GM10266 (cell line): ENCODE data around the gene CD300H.

ENCODE experiments used
- DNase-seq: peaks from one replicate; pipeline ENCODE4 v3.0.0; 2012; ENCODE audit errors: extremely low spot score
- TF ChIP-seq, protein P1 (sequence below): IDR thresholded peaks from 2 replicates; pipeline ENCODE4 v1.5.1; 2012; ENCODE audit warnings: mild to moderate bottlenecking, low read depth; ENCODE audit not compliant: control insufficient read depth, insufficient read depth; ENCODE audit errors: missing control alignments

Gene CD300H

DNA sequence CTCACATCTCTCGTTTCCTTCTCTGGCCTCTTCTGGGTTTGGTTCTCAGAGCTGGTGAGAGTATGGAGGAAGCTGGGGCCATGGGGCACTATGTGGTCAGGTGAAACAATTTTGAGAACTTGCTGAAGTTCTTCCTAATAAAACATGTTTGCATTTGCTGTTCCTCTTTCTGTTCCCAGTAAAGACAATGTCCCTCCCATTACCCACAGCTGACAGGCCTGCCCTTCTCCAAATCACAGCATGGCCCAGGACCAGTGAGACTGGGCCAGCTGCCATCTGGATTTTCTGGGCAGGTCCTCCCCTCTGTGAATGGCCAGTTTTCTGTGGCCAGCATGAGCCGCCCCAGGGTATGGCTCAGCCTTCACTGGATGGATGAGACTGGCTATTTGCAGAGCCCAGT, at the start of gene CD300H:
TSS of gene CD300H (minus strand) at position 113 of the 400 bp plus-strand sequence.
- DNase-seq = no peak
- TF ChIP-seq, protein P1, sequence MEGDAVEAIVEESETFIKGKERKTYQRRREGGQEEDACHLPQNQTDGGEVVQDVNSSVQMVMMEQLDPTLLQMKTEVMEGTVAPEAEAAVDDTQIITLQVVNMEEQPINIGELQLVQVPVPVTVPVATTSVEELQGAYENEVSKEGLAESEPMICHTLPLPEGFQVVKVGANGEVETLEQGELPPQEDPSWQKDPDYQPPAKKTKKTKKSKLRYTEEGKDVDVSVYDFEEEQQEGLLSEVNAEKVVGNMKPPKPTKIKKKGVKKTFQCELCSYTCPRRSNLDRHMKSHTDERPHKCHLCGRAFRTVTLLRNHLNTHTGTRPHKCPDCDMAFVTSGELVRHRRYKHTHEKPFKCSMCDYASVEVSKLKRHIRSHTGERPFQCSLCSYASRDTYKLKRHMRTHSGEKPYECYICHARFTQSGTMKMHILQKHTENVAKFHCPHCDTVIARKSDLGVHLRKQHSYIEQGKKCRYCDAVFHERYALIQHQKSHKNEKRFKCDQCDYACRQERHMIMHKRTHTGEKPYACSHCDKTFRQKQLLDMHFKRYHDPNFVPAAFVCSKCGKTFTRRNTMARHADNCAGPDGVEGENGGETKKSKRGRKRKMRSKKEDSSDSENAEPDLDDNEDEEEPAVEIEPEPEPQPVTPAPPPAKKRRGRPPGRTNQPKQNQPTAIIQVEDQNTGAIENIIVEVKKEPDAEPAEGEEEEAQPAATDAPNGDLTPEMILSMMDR = no peak

DNA sequence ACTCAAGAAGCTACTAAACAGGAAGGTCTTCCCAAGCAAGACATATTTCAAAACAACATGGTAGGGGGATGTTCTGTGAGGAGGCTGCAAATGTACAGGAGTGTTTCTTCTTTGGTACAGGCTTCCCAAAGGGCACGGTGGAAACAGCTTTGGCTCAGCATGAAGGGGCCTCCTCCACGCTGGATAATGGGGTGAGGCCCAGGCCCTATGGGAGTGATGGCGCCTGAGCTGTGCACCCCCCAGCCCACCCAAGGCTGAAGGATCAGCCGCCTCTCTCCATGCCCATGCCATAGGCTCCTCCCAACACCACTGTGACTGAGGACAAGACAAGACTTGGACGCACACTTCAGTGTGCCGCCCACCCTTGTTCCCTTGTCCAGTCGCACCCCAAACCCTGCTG, 49.4 kb upstream of the CD300H start:
- DNase-seq = no peak
- TF ChIP-seq, protein P1 = no peak

DNA sequence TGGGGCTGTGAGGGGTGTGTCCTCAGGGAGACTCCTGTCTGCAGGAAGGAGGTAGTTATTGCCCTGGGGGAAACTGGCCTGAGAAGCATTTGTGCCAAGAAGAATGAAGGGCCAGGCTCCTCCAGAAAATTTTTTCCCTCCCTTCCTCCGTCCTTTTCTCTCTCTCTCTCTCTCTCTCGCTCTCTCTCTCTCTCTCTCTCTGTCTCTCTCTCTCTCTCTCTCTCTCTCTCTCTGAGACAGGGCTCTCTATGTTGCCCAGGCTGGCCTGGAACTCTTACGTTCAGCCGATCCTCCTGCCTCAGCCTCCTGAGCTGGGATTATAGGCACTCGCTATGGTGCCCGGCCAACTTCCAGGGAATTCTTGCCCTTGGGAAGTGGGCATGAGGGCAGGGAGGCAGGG, 44.7 kb upstream of the CD300H start:
- no peak for DNase-seq
- TF ChIP-seq, protein P1 = no peak

DNA sequence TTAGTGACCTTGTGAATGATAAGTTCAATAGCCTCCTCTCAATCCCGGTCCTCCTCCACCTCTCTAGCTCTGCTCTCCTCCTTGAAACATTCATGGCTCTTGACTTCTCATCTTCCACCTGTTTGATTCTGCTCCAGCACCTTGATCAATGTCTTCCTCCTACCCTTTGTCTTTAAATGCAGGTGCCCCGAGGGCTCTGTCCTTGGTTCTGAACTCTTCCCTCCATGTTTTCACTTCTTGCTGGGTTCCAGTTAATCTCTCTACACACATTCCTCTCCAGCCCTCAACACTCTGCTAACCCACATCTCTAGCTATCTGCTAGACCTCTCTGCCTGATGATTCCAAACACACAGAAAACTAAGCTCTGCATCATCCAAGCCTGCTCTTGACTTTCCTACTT, 42.8 kb upstream of the CD300H start:
- no peak for DNase-seq
- TF ChIP-seq, protein P1 = no peak

DNA sequence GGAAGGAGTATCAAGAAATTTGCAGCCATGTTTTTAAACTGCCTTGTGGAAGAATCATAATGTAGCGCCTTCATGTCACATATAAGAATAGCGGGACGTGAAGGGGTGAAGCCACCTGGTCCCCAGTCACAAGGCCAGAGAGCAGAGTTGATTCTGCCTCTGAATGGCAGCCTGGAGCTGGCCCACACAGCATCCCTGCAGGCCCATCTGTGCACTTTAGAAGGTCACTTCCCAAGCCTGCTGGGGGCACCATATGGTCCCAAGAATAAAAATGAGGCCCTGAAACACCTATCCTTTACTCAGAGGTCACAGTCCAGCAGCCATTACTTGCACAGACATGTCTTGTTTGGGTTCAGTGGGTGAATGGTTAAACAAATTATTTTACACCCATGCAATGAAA, 41.2 kb upstream of the CD300H start:
- TF ChIP-seq, protein P1 = no peak

DNA sequence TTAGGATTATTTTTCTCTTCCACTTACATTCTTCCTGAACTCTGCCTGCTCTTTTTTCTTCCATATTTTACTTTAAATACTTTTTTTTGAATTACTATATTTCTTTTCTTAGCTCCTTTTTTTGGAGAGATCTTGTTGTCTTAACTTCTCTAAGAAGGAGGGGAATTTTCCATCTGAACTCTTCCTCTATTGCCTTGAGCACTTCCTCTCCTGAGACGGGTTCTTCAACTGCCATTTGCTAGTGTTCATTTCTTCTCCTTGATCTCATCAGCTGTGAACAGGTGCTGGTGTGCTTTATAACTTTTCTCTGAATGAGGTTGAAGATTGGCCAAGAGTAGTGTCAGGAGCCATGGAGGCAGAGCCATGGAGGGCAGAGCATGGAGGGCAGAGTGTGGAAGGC, 39.9 kb upstream of the CD300H start:
- TF ChIP-seq, protein P1 = no peak
- no peak for DNase-seq

More for the DNA sequence above, 41.2 kb upstream of the CD300H start:
- DNase-seq = no peak

DNA sequence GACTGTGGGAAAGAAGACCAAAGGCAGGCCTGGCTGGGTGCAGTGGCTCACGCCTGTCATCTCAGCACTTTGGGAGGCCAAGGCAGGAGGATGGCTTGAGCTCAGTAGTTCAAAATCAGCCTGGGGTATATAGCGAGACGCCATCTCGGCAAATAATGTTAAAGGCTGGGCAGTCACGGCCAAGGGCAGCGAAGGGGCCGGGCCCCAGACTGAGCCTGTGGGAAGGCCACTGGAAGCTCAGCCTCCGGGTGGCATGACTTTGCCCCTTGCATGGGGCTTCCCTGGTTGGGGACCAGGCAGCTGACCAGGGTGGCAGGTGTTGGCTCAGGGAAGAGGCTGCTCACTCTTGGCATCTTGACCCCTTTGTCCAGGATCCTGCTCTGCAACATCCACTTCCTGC, 38.7 kb upstream of the CD300H start:
- DNase-seq = no peak
- TF ChIP-seq, protein P1 = no peak
